SIG-M5 treated with dmso at 0.1 percent for 504 hours (cell line): Measurements from ENCODE around the gene UROS.

ENCODE experiments used
- DNase-seq: peaks from one replicate; lab custom pipeline; 2025; ENCODE audit not compliant: unreplicated experiment; lab: John Stamatoyannopoulos, UW

The UROS gene

GRCh38 chr10:125792342-125793300, 30.4 kb downstream of the UROS start:
- DNase-seq: no peak

- DNase-seq: no peak
These were observed 34.7 kb downstream of the UROS start for GRCh38 chr10:125788156-125789034.

GRCh38 chr10:125785791-125786190, 37.3 kb downstream of the UROS start:
- DNase-seq: no peak

GRCh38 chr10:125783957-125784356, 39.1 kb downstream of the UROS start:
- no peak for DNase-seq

- no peak for DNase-seq
These were observed 39.6 kb downstream of the UROS start for GRCh38 chr10:125783408-125783807.

- no peak for DNase-seq
These were observed 40.4 kb downstream of the UROS start for GRCh38 chr10:125782616-125783015.

- no peak for DNase-seq
These were observed 41.0 kb downstream of the UROS start for GRCh38 chr10:125782054-125782453.

GRCh38 chr10:125781374-125781773, 41.7 kb downstream of the UROS start:
- no peak for DNase-seq

- no peak for DNase-seq
These were observed 43.4 kb downstream of the UROS start for GRCh38 chr10:125779403-125780327.

GRCh38 chr10:125778556-125778955, 44.5 kb downstream of the UROS start:
- DNase-seq: no peak

- DNase-seq: no peak
These were observed 45.3 kb downstream of the UROS start for GRCh38 chr10:125777806-125778205.

- DNase-seq: no peak
These were observed 47.5 kb downstream of the UROS start, which contains the start of gene MMP21 for GRCh38 chr10:125775491-125776106. TSS of gene MMP21 (minus strand) at chr10:125775821. CDS start at chr10:125775821, 0 bp downstream.

- DNase-seq: no peak
These were observed 48.4 kb downstream of the UROS start for GRCh38 chr10:125774581-125775191.

GRCh38 chr10:125773687-125774543, 49.1 kb downstream of the UROS start:
- no peak for DNase-seq

- DNase-seq: no peak
These were observed 50.2 kb downstream of the UROS start for GRCh38 chr10:125772864-125773180.

GRCh38 chr10:125772112-125772863, 50.8 kb downstream of the UROS start:
- no peak for DNase-seq

GRCh38 chr10:125770844-125771243, 52.2 kb downstream of the UROS start:
- no peak for DNase-seq

GRCh38 chr10:125769175-125769574, 53.9 kb downstream of the UROS start:
- DNase-seq: no peak
